ENCODE data around the gene MYH10.

GRCh38 chr17:8469964-8470363, 160.6 kb downstream of the MYH10 start:
- no peak for TF ChIP-seq CTCF (IDR thresholded peaks at IDR 0.05; ENCODE audit: borderline replicate concordance, extremely low read depth, low read length, poor library complexity, severe bottlenecking)
- TF ChIP-seq EZH2 (IDR thresholded peaks at IDR 0.05; ENCODE audit: borderline replicate concordance, low read depth, low read length, severe bottlenecking) = no peak

All from DND-41 (cell line).